GM12878 (cell line): ENCODE data around the gene CCDC80. TPM values are rescaled to one million over a fixed set of nuclear protein-coding genes. Genes with fewer than 3 reads are reported as not detected.

ENCODE experiments used
- ATAC-seq: fragments of 200-7000 bp; cut with Tn5 transposase; 3 replicates; pipeline ENCODE4 v1.9.1; 2020; ENCODE audit warnings: mild to moderate bottlenecking, moderate library complexity
- BruUV-seq: library from RNA; stranded (reverse); fragments of 400-500 nt; replicated peaks from 2 replicates; lab custom pipeline; 2021; lab: Mats Ljungman, UMichigan
- CTCF ChIA-PET: fragments of 300-600 bp; sonication (Branson Sonifier 250); formaldehyde crosslinking; extraction: SDS; loops from one replicate; lab custom pipeline; 2021; ENCODE audit warnings: inconsistent platforms; lab: Yijun Ruan, JAX
- POLR2A ChIA-PET: fragments of 350-600 bp; formaldehyde crosslinking; extraction: SDS; loops from one replicate; lab custom pipeline; 2021; ENCODE audit warnings: inconsistent platforms; lab: Charles Lee
- RAD21 ChIA-PET: fragments of 300-600 bp; sonication (Branson Sonifier 250); formaldehyde crosslinking; loops from one replicate; lab custom pipeline; 2023; ENCODE audit warnings: antibody characterized with exemption; ENCODE audit not compliant: unreplicated experiment; lab: Charles Lee
- SMC1A ChIA-PET: fragments of 300-600 bp; sonication (Branson Sonifier 250); formaldehyde crosslinking; loops from one replicate; lab custom pipeline; 2023; ENCODE audit not compliant: unreplicated experiment, uncharacterized antibody; lab: Charles Lee
- DNase-seq: peaks from one replicate; pipeline ENCODE4 v3.0.0-alpha.2; 2011; ENCODE audit warnings: low read depth, low spot score
- FAIRE-seq: peaks from 3 replicates; lab custom pipeline; 2011; peaks lifted over from hg19 to GRCh38; lab: Jason Lieb, UNC
- H2AFZ ChIP-seq: 2 replicates; pipeline ENCODE4 v1.6.0; 2011; ENCODE audit warnings: low read depth, low read length, control low read depth; ENCODE audit not compliant: control insufficient read depth
- H3K27ac ChIP-seq: 2 replicates; pipeline ENCODE4 v1.5.1; 2011; ENCODE audit warnings: control low read depth; ENCODE audit not compliant: control insufficient read depth, insufficient read depth
- H3K27me3 ChIP-seq, 2 experiments: replicated peaks in 1 of 2; 2 replicates each; pipeline versions ENCODE4 v1.6.0 to v1.6.1; 2011; ENCODE audit warnings: low read length in 1 of 2; ENCODE audit not compliant: control insufficient read depth in 2 of 2, insufficient read depth in 2 of 2
- H3K36me3 ChIP-seq, 2 experiments: 2 replicates each; pipeline ENCODE4 v1.5.1; 2011; ENCODE audit warnings: low read length in 1 of 2; ENCODE audit not compliant: control insufficient read depth in 2 of 2, insufficient read depth in 2 of 2
- H3K4me1 ChIP-seq: 2 replicates; pipeline ENCODE4 v1.6.1; 2011; ENCODE audit warnings: mild to moderate bottlenecking, low read length, moderate library complexity, mixed read lengths; ENCODE audit not compliant: control insufficient read depth, insufficient read depth
- H3K4me2 ChIP-seq: 2 replicates; pipeline ENCODE4 v1.6.0; 2011; ENCODE audit warnings: control low read depth; ENCODE audit not compliant: control insufficient read depth, insufficient read depth
- H3K4me3 ChIP-seq: fragments of 200-600 bp; sonication (generic); 2 replicates; pipeline ENCODE4 v1.5.1; 2016
- H3K79me2 ChIP-seq: 2 replicates; pipeline ENCODE4 v1.6.0; 2011; ENCODE audit warnings: low read length; ENCODE audit not compliant: control insufficient read depth, insufficient read depth
- H3K9ac ChIP-seq: 2 replicates; pipeline ENCODE4 v1.8.0; 2011; ENCODE audit warnings: low read length, control low read depth, mixed read lengths; ENCODE audit not compliant: control insufficient read depth, insufficient read depth
- H3K9me3 ChIP-seq: replicated peaks from 3 replicates; pipeline ENCODE4 v1.5.1; 2011; ENCODE audit warnings: mild to moderate bottlenecking, low read length; ENCODE audit not compliant: control insufficient read depth, insufficient read depth
- H4K20me1 ChIP-seq: 2 replicates; pipeline ENCODE4 v1.6.0; 2011; ENCODE audit not compliant: control insufficient read depth, insufficient read depth
- IKZF1 ChIP-seq: fragments of 450-650 bp; conservative IDR thresholded peaks from 2 replicates; pipeline ENCODE4 v1.6.1; 2017; ENCODE audit warnings: antibody characterized with exemption, mild to moderate bottlenecking
- SMAD1 ChIP-seq: fragments of 450-650 bp; IDR thresholded peaks from 2 replicates; pipeline ENCODE4 v1.6.1; 2018; ENCODE audit warnings: mild to moderate bottlenecking, low read depth; ENCODE audit not compliant: partially characterized antibody
- ZBTB4 ChIP-seq: fragments of 450-650 bp; formaldehyde crosslinking; IDR thresholded peaks from 2 replicates; pipeline ENCODE4 v1.4.0; 2022; ENCODE audit warnings: mild to moderate bottlenecking, moderate library complexity
- WGBS: methylation state at CpG from one replicate; pipeline ENCODE4 v1.1.6; 2016; ENCODE audit warnings: low lambda C conversion rate; ENCODE audit not compliant: insufficient replicate concordance, insufficient coverage; ENCODE audit errors: missing lambda C conversion rate; 5-methylcytosine and 5-hydroxymethylcytosine counted together
- in situ Hi-C: fragments of 300-500 bp; cut with MboI; formaldehyde crosslinking; loops from 9 replicates; pipeline ENCODE4 v1.14.3; 2018; ENCODE audit warnings: mixed read lengths
- intact Hi-C: fragments of 100-400 bp; cut with micrococcal nuclease; formaldehyde crosslinking; loops from one replicate; pipeline ENCODE4 v1.14.2; 2022; ENCODE audit not compliant: unreplicated experiment
- polyA plus RNA-seq, 11 experiments: library from polyadenylated mRNA; depleted of rRNA in 4 of 11; unstranded in 6 of 11; stranded (reverse) in 5 of 11; fragments of >200 nt; fragmentation: Nextera tagmentation in 4 of 11; fragmentation: Illumina TruSeq in 1 of 11; extraction: Ambion mirVana in 4 of 11; extraction: Trizol in 1 of 11; gene quantifications; 1 replicate in 1 of 11; 2 replicates in 10 of 11; pipeline versions ENCODE4 v1.2.1 to v1.2.3, GENCODE V29; 2011 to 2016; ENCODE audit warnings: inconsistent platforms in 2 of 11, missing spikeins in 2 of 11, low read depth in 1 of 11
- total RNA-seq, 4 experiments: library from RNA; depleted of rRNA in 3 of 4; stranded (reverse); fragments of >200 nt in 3 of 4; fragmentation: Illumina TruSeq in 1 of 4; extraction: Trizol in 1 of 4; gene quantifications; 2 replicates each; pipeline versions ENCODE4 v1.2.1 to v1.2.3, GENCODE V29; 2013 to 2021
- TF ChIP-seq, protein P1 (sequence below): IDR thresholded peaks from 2 replicates; pipeline ENCODE4 v1.6.1; 2011; ENCODE audit warnings: borderline replicate concordance, low read depth, mild to moderate bottlenecking, moderate library complexity, mixed read lengths, low read length; ENCODE audit not compliant: insufficient read depth; ENCODE audit errors: extremely low read length

The CCDC80 gene
- total and polyA plus RNA-seq, 10 of the 15 experiments (the other 5 are each of a cell fraction or from before 2014, with no cell fraction given) = 0.01 to 0.59 (median 0.21) TPM; not detected in 5

DNA sequence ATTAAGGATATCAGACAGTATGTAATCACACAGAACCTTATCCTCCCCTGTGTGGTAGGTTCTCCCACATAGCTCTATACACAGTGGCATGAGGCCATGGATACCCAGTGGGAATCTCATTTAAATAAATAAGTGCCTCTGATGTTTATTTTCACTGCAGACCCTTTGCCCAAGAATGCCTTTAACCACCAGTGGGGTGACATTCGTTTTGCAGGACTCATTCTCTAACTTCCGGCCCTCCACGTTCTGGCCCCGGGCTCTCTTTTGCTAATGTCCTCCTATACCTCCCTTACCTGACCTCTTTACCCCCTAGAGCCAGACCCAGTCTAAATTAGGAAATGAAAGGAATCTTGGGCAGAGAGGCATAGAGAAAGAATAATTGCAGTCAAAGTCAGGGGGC lies 8.3 kb downstream of the CCDC80 start (continued):
- no peak for TF ChIP-seq SMAD1
- TF ChIP-seq, protein P1, sequence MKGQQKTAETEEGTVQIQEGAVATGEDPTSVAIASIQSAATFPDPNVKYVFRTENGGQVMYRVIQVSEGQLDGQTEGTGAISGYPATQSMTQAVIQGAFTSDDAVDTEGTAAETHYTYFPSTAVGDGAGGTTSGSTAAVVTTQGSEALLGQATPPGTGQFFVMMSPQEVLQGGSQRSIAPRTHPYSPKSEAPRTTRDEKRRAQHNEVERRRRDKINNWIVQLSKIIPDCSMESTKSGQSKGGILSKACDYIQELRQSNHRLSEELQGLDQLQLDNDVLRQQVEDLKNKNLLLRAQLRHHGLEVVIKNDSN = no peak

- H3K4me1 ChIP-seq = peaks cover 7% of the 10 kb centered on the region
- H3K79me2 ChIP-seq = no peaks in the 10 kb centered on the region
- no peak for ATAC-seq
- WGBS = 94% methylated on average over 3 of the region's 3 CpGs
- H3K9ac ChIP-seq = no peak overlapping the region
- ChIA-PET POLR2A (no interaction called here), RAD21 (no interaction called here), SMC1A (interaction anchor here (0.8 to 1.1 kb wide), 2 partner anchors 10 to 365 kb away, joined by 3 to 4 read pairs; no protein-coding TSS in a partner anchor), CTCF (interaction anchor here (0.8 to 3.2 kb wide), 2 partner anchors 11 to 14 kb away, joined by 3 to 23 read pairs; no protein-coding TSS in a partner anchor)
- H3K4me3 ChIP-seq = no peak overlapping the region
- no peak overlapping the region for H3K27ac ChIP-seq
- H4K20me1 ChIP-seq = no peaks in the 10 kb centered on the region
- H2AFZ ChIP-seq = no peak overlapping the region
- H3K9me3 ChIP-seq = no peaks in the 10 kb centered on the region
- intact Hi-C loops (no loop called here), in situ Hi-C loops (no loop called here)
- no peak for FAIRE-seq
- H3K36me3 ChIP-seq = no peaks in the 10 kb centered on the region
- no TSS peak for BruUV-seq
- no peak for DNase-seq
- TF ChIP-seq ZBTB4 (no peak), IKZF1 (no peak)
- H3K27me3 ChIP-seq = 0 out of 4 replicates have a peak, but pooled peaks cover 0 to under 1% of the 10 kb centered on the region in 2 experiments
- no peak overlapping the region for H3K4me2 ChIP-seq
Observed at GRCh38 chr3:112631257-112631656, 9.7 kb downstream of the CCDC80 start.
